ENCODE measurements around the gene BCL10.
"Not testable (repeated sequence)": the region's sequence is repeated elsewhere in the genome, so short reads cannot be mapped to it uniquely, and the experiment has no call there.

Gene BCL10

DNA sequence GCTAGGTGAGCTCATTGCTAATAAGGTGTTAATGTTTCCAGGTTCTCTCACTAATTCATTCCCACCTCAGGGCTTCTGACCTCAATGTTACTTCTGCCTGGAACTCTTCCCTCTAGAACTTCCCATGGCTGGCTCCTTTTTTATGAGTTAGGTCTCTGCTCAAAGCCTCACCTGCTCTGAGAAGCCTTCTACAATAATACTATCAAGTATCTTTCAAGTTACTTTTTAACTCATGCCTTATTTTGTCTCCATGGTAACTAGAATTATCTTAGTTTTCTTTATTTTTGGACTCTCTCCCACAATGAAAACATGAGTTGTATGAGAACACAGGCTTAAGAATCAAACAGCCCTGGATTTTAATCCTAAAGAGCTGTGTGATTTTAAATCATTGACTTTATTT is 13.4 kb downstream of the BCL10 start:
- FAIRE-seq, result no peak

DNA sequence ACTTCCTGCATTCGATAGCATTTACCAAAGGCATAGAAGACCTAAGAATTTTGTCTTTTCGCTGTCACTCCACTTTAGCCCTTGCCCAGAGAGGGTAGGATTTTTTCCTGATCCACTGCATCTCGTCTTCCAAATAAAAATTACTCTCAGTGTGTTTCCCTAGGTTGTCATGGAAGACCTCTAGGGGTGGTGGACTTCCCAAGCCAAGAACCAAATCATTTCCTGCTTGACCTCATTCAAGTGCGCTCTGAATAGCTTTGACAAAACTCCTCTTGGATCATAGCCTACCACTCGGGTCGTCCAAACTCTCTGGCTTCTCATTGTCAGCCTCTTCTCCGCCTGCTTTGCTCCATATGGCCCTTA is 16.5 kb downstream of the BCL10 start:
- no peak for FAIRE-seq

DNA sequence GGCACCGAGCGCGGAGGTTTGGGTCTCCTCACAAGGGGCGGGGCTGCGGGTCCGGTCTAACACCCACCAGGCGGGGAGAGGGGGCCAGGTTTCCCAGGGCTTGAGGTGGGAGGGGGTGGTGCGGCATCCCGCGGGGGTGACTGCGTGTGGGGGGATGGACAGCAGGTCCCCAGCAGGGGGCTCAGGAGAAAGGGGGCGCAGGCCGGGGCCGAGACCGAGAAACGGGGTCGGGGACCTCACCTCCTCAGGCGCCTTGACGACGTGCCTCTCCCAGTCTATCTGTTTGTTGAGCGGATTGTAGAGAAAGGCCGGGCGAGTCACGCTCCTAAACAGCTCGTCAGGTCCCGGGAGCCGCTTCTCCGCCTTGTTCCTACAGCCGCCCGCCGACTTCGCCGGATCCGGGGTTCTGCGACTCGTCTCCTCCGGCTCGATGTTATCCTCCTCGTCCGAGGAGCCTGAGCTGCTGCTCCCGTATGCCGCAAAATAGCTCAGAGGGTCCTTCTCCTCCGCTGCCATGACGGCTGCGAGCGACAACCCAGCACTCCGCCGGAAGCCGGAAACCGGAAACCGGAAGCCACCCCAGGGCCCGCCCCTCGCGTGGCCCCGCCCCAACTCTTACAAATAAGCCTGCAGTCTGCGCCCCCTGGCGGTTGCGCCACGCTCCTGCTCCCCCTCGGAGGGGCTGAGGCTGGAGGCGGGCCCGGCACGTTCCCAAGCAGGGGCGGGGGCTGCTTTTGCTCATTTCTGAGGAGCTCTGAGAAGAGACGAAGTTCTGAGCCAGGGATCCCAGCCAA is 17.1 kb downstream of the BCL10 start, which contains the start of gene C1orf52:
Gene C1orf52 (minus strand): TSS at position 545 of the 794 bp plus-strand sequence. CDS start 29 bp downstream, at position 516.
- no peak for FAIRE-seq

DNA sequence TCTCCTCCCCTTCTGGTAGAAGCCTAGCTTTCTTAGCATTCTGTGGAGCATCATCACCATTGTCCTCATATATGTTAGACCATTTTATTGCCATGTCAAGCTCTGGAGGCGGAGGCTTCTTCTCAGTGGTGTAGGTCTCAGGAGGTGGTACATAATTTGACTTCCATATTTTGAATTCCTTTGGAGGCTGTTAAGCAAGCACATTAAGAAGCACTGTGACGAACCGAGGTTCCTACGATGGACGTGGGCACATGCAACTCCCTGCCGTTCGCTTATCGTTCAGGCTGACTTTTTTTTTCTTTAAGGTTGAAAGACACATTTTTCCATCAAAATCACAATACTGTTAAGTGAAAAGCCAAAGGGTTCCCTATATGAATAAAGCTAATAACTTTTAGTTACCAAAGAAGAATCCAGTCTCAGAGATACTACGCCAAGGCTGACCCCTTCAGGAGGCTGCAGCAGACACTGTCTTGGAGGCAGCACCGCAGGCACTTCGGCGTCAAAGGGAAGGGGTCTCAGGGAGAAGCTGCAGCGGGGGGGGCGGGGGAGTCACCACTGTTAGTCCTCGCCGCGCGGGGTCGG is 17.8 kb downstream of the BCL10 start:
- FAIRE-seq, result no peak

DNA sequence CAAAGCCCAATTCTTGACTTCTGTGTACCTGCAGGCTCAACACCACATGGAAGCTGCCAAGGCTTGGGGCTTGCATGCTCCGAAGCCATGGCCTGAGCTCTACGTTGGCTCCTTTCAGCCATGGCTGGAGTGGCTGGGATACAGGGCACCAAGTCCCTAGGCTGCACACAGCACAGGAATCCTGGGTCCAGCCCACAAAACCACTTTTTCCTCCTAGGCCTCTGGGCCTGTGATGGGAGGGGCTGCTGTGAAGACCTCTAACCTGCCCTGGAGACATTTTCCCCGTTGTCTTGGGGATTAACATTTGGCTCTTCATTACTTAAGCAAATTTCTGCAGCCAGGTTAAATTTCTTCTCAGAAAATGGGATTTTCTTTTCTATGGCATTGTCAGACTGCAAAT is 27.4 kb downstream of the BCL10 start:
- not testable (repeated sequence) for FAIRE-seq

DNA sequence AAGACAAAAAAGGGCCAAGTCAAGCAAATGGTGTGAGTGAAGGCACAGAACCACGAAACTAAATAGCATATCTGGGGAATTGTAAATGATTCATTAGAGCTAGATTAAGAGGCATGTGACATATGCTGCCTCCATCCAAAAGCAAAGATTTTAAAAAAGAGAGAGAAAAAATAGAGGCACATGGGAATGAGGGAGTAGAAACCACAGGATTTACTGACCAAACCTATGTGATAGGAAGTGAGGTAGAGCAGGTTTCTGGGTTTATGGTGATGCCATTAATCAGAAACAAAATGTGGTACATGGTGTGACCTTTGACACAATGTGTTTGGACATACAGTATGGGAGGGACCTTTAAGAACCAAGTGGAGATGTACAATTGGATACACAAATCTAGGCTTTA is 30.5 kb downstream of the BCL10 start:
- no peak for FAIRE-seq

DNA sequence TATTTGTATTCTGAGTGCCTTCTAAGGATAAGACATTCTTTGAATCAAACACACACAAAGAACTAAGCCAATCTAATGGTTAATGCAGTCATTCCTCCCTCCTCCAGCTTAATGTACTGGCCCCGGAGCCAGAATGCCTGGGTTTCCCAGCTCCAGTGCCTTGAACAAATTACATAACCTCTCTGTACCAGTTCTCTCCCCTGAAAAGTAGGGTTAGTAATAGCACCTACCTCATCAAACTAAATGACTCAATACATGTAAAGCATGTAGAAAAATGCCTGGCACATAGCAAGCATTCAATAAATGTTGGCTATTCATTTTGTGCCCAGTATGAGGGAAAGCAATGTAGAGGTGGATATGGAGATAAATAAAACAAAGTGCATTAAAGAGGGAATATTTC is 31.0 kb downstream of the BCL10 start:
- no peak for FAIRE-seq

DNA sequence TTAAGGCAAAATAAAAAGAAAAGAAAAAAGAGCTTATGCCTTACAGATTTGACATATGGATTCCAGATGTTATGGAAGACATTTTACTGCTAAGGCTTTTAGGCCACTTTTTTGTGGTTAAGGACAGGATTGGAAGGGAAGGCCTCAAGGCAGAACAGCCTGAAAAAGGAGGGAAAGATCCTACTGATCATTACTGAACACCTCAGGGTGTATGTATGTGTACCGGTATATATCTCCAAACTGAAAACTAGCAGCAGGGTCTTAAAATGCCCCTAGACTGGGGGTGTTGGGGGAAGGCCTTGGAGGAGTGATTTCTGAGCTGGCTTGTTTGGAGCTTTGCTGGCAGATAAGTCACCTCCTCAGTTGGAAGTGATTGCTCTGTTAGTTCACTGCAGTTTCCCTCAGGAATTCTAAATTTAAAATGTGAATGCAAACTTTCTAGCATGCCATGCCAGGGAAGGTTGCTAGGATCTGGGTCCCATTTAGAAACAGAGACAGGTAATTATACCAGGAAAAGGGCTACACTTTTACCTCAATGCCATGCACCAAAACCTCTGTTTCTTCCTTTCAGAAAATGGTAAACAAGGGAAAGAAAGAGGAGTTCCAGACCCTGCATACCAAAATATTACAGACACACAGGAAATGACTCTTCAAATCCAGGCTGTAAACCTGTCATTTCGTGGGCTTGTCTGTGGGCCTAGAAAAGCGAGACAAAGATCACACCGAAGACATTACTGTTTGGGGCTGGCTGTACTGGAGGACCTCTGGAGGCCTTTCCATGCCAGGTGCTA is 32.0 kb downstream of the BCL10 start:
- FAIRE-seq, result no peak

DNA sequence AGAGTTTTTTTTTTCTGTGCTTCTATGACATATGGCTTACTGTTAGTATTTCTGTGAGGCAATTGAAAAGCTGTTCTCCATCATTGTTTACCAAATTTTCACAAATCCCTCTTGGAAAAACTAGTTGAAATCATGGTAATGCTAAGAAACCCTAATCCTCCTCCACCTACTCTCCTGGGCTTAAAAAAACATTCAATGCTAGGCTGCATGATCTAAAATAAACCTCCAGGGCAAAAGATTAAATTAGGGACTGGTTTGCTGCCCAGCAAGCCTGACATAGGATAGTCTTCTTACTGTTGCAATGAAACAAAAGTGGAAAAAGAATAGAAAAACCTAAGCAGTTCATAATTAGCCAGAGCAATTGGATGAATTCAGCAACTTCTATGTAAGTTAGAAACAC is 33.1 kb downstream of the BCL10 start:
- FAIRE-seq, result no peak

DNA sequence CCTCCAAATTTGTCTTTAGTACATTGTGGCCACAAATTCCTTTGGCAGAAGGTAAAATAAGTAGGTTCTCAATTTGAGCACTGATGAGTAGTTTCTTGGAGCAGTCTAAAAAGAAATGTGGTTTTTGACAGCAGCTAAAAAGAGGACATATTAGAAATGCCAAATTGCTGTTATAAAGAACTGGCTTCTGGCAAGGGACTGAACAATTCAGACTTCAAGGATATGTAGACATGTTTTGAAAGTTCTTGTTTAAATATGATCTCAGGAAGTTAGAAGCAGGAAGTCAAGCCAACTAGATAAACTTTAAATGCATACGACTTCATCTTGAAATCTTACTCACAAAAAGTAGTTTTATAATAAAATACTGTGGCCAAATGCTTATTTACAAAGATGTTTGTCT is 35.8 kb downstream of the BCL10 start:
- FAIRE-seq, result no peak

DNA sequence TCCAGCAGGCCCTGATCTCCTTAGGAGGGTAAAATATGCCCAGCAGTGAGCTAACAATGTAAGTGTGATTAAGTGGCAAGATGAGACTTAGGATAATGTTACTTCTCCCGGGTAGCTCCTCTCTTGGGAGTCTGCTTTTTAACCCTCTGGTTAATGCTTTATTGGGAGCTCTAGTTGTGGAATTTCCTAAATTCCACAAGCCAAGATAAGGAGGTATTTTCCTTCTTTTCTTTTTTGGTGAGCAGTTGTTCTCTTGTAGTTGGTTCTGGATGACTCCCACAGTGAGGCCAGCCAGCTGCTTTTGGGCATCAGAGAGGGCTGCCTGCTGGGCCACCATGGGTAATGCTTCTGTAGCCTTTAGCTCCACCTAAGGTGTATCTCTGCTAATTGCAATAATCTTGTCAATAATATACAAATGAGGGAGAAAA is 36.2 kb downstream of the BCL10 start:
- FAIRE-seq, result no peak

DNA sequence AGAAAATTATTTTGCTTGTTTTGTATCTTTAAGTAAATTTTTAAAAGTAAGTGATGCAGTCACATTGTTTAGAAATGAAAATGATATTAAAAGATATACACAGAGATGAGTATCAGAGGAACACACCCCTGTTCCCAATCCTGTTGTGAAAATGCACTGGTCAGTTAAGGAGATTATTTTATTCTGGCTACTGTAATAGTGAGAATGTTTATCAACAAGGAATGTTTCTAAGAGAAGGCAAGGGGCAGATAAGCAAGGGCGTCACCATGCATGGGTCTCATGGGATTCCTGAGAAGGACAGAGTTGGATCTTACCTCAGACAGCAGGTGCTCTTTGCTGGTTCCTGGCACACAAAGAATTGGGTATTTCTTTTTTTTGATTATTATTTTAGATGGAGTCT is 38.8 kb downstream of the BCL10 start:
- no peak for FAIRE-seq

DNA sequence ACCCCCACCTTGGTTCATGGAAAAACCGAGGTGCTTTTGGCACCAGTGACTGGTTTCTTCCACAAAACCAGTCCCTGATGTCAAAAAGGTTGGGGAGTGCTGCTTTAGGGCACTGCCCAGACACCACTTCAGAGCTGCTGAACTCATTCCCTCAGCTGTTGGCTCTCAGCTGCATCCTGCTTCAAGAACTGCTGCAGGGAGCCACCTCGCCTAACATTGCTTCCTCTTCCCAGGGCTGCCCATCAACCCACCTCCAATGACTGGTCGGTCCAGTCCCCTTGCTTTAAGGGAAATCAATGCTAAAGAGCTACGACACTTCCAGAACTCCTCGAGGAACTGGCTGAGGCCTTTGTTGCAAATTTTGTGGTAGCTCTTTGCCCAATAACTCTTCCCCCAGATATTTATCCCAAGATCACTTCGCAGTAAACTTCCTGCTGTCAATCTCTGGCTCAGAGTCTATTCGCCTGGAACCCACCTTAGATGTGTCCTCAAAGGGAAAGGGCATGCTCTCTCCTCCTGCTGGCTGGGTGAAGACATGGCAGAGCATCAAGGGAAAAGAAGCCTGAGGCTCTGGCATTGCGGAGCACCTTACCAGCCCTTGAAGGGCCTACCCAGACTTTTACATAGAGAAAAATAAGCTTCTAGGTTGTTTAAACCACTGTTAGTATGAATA is 46.0 kb downstream of the BCL10 start:
- FAIRE-seq, result no peak

DNA sequence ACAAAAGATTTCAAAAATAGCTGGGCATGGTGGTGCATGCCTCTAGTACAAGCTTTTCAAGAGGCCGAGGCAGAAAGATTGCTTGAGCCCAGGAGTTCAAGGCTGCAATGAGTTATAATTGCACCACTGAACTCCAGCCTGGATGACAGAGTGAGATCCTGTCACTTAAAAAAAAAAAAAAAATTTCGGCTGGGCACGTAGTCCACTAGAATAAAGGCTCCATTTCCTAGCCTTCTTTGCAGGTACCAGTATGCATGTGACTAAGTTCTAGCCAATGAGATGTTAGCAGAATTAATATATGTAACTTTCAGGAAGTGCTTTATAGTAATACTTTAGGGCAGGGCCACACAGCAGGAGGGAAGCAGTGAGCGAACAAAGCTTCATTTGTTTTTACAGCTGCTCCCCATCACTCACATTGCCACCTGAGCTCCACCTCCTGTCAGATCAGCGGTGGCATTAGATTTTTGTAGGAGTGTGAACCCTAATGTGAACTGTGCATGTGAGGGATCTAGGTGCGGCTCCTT is 46.8 kb downstream of the BCL10 start:
- no peak for FAIRE-seq

DNA sequence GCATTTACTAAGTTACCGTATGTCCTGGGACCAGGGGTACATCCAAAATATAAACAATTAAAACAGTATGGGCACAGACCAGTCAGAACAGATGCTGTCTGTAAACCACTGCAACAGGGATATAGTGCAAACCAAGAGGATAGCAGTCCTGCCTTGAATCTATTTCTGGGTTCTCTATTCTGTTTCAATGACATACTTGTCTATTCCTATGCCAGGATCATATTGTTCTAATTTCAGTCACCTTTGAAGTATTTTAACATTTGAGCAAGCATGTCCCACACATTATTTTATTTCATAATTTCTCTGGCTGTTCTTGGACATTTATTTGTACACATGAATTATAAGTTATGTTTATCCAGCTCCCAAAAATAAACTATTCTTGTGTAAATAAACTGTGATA is 47.5 kb downstream of the BCL10 start:
- FAIRE-seq, result no peak

DNA sequence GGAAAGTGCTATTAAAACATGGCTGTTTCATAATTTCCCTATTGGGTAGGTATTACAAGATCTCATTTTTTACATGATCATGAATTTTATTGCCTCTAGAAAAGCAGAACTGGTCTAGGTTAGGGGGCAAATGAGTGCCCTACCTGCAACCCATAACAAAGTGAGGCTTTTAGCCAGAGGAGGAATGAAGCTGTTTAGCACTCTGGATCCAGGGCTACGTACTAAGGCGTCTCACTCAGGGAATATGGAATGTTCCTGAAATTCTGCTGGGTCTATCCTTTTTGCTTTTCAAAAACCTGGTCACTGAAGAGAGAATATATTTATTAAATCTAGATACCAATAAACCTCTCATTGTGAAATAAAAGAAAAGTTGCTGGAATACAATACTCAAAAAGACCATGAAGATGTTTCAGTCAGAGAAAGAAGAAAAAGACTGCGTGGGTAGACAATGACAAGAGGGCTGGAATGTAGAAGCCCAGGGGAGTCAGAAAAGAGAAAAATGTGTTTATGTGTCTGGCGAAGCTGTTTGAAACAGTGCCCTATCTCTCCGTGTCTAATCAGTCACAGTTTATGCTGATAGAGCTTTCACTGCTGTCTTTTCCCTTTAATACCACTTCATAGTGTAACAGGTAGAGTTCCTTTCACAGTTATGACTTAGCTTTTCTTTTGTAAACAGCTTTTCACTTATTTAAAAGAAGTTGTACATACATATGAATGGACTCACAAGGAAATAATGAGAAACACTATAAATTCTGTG is 50.6 kb downstream of the BCL10 start:
- no peak for FAIRE-seq

DNA sequence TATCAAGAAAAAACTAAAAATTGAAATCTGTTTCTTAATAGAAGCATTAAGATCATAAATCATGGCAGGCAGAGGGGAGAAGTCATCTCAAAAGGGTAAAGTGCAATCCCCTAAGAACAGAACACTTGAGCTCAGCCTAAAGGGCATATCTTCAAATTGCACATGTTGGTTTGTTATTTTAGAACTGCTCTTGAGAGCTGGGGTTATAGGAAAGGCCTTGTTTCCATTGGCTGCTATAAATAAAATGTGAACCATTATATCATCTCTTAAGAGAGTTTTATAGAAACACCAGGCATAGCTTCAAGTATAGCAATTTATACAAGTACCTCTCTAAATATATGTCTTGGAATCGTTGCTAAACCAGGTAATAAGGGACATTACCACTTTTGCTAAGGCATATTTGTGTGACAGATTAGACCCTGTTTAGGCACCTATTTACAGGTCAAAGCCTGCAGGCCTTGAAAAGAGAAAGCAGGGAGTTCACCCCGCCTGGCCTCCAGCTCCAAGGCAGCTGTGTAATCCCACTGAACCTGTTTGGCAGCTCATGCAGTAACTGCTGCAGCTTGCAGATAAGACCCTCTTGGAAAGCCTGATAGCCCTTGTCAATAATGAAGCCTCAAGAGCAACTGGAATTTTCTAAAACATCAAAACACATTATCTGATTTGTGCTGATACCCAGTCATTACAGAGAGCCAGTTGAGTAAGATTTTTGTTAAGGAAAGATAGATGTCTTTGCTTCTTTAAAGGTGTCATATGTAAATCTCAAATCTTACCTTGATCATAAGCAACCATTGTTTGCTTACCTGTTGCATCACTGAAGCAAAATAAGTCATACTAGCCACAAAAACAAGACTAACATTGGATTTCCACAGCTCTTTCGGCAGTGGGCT is 51.5 kb downstream of the BCL10 start:
- FAIRE-seq, result no peak

DNA sequence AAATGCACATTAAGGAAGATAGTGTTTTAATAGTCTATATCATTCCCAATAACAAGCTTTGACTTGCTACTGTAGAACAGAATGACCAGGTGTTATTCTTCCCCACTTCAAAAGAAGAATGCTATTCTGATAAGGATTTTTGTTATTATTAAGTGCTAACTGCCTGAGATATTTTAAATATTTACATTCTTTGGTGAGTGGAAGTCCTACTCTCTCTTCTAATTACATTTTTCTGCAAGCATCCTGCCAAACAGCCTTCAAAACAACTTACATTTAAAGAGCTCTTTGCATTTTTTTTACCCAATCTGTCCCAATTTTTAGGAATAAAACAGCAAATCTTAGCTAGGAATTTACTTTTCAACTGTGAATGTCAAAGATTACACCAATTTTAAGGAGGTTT is 52.1 kb downstream of the BCL10 start:
- FAIRE-seq, result no peak

DNA sequence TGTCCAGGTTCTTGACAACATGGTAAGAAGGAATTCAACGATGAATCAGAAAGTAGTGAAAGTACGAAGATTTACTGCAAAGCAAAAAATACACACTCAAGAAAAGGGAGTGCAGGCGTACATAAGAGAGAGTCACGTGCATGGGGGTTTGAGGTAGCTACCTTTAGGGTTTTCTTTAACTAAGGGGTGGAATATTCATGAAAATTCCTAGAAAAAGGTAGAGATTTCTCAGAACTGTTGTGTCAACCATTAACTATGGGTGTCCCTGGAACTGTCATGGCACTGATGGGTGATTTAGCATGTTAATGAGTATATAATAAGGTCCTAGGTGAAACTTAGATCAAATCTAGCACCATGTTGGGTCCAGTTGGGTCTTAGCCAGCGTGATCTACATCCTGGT is 53.1 kb downstream of the BCL10 start:
- FAIRE-seq, result no peak

DNA sequence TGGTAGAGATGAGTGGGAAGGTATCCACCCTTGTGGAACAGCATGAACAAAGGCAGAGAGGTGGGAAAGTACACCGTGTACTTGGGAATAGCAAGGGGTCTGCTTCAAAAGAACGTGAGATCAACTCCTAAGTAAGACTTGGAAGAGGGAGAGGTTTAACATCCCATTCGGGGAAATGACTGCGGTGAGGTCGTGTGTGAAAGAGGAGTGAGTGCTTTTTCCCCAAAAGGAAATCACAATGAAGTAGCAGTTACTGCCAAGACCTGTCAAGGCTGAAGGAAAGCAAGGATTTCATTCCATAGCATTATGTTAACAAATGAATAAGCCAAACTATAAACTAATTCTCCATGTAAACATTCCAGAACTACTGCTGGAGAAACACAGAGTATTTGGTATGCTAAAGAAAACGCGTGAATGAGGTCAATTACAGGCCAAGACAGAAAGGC is 55.7 kb downstream of the BCL10 start:
- FAIRE-seq, result no peak
